GM12891 (cell line): Measurements from ENCODE around the gene UBE3B. TPM values are rescaled to one million over a fixed set of nuclear protein-coding genes. Genes with fewer than 3 reads are reported as not detected.
A peak's percentile ranks its signal among the peaks of the same experiment; 100 is the strongest.
"Not testable (repeated sequence)": the region's sequence is repeated elsewhere in the genome, so short reads cannot be mapped to it uniquely, and the experiment has no call there.

Experiments used
- DNase-seq: peaks from one replicate; pipeline ENCODE4 v3.0.0; 2011; ENCODE audit warnings: low spot score; ENCODE audit not compliant: insufficient read length
- FAIRE-seq: peaks from 2 replicates; lab custom pipeline; 2011; peaks lifted over from hg19 to GRCh38; lab: Jason Lieb, UNC
- PAX5 ChIP-seq: IDR thresholded peaks from 2 replicates; pipeline ENCODE4 v1.6.1; 2011; ENCODE audit warnings: low read length, moderate library complexity, mild to moderate bottlenecking; ENCODE audit not compliant: insufficient read depth, severe bottlenecking
- POLR2A ChIP-seq: IDR thresholded peaks from 2 replicates; pipeline ENCODE4 v1.6.1; 2011; ENCODE audit warnings: low read depth, low read length, control low read depth
- POLR2AphosphoS5 ChIP-seq: IDR thresholded peaks from 2 replicates; pipeline ENCODE4 v1.6.1; 2011; ENCODE audit warnings: low read depth, low read length, control low read depth
- POU2F2 ChIP-seq: IDR thresholded peaks from 2 replicates; pipeline ENCODE4 v1.6.1; 2011; ENCODE audit warnings: low read depth, mild to moderate bottlenecking, control low read depth, low read length, moderate library complexity
- SPI1 ChIP-seq: IDR thresholded peaks from 2 replicates; pipeline ENCODE4 v1.6.1; 2011; ENCODE audit warnings: low read depth, low read length, control low read depth
- TAF1 ChIP-seq: IDR thresholded peaks from 2 replicates; pipeline ENCODE4 v1.6.1; 2011; ENCODE audit warnings: low read depth, low read length, control low read depth
- polyA plus RNA-seq: library from polyadenylated mRNA; unstranded; fragments of >200 nt; gene quantifications from one replicate; pipeline ENCODE4 v1.2.1, GENCODE V29; 2012; ENCODE audit warnings: low read depth, missing spikeins, inconsistent platforms; ENCODE audit not compliant: missing spikeins

Gene UBE3B
- polyA plus RNA-seq = 12.9 TPM

GRCh38 chr12:109477185-109477962, at the start of gene UBE3B, which contains the start of gene KCTD10:
Gene UBE3B (plus strand): TSS chr12:109477634. CDS start chr12:109483552, 5,918 bp downstream.
Gene KCTD10 (minus strand): TSS chr12:109477300. CDS start chr12:109477262, 38 bp downstream.
- peak; percentile 93 for FAIRE-seq
- TF ChIP-seq TAF1 = peak; percentile 98
- TF ChIP-seq PAX5 = no peak
- TF ChIP-seq SPI1 = peak; percentile 17; the same call in 1 of the 2 replicates
- peak; percentile 79 for TF ChIP-seq POLR2A
- TF ChIP-seq POLR2AphosphoS5 = peak; percentile 79
- TF ChIP-seq POU2F2 = peak; percentile 34; the same call in 1 of the 2 replicates
- peak; percentile 90 for DNase-seq

- DNase-seq (peak; percentile 60), FAIRE-seq (peak; percentile 72)
- TF ChIP-seq TAF1 (no peak), POU2F2 (no peak), PAX5 (no peak), POLR2A (no peak), POLR2AphosphoS5 (no peak), SPI1 (no peak)
Observed at GRCh38 chr12:109428037-109428629, 49.3 kb upstream of the UBE3B start.

- FAIRE-seq = not testable (repeated sequence)
Observed at GRCh38 chr12:109428804-109429203, 48.6 kb upstream of the UBE3B start.

GRCh38 chr12:109430244-109430643, 47.2 kb upstream of the UBE3B start:
- DNase-seq = no peak
- no peak for FAIRE-seq
- TF ChIP-seq SPI1 (no peak), PAX5 (no peak), POLR2AphosphoS5 (no peak), POU2F2 (no peak), POLR2A (no peak), TAF1 (no peak)

More at GRCh38 chr12:109428804-109429203, 48.6 kb upstream of the UBE3B start:
- not testable (repeated sequence) for DNase-seq

GRCh38 chr12:109432431-109432830, 45.0 kb upstream of the UBE3B start:
- DNase-seq (no peak), FAIRE-seq (no peak)
- no peak for TF ChIP-seq PAX5
- TF ChIP-seq POU2F2 = no peak
- no peak for TF ChIP-seq SPI1
- TF ChIP-seq TAF1 = no peak
- no peak for TF ChIP-seq POLR2AphosphoS5
- no peak for TF ChIP-seq POLR2A

GRCh38 chr12:109432842-109433304, 44.6 kb upstream of the UBE3B start:
- DNase-seq (peak; percentile 39), FAIRE-seq (peak; percentile 80)
- no peak for TF ChIP-seq PAX5
- no peak for TF ChIP-seq POLR2A
- no peak for TF ChIP-seq TAF1
- no peak for TF ChIP-seq SPI1
- TF ChIP-seq POLR2AphosphoS5 = no peak
- no peak for TF ChIP-seq POU2F2

GRCh38 chr12:109433618-109434017, 43.8 kb upstream of the UBE3B start:
- no peak for FAIRE-seq
- no peak for TF ChIP-seq TAF1
- TF ChIP-seq PAX5 = no peak
- TF ChIP-seq POLR2A = no peak
- no peak for TF ChIP-seq POU2F2
- no peak for TF ChIP-seq POLR2AphosphoS5
- TF ChIP-seq SPI1 = no peak

GRCh38 chr12:109434582-109434981, 42.9 kb upstream of the UBE3B start:
- DNase-seq = no peak
- FAIRE-seq = no peak
- no peak for TF ChIP-seq PAX5
- no peak for TF ChIP-seq POU2F2
- TF ChIP-seq POLR2AphosphoS5 = no peak
- TF ChIP-seq TAF1 = no peak
- no peak for TF ChIP-seq SPI1
- no peak for TF ChIP-seq POLR2A

More at GRCh38 chr12:109433618-109434017, 43.8 kb upstream of the UBE3B start:
- no peak for DNase-seq

GRCh38 chr12:109435428-109436187, 41.8 kb upstream of the UBE3B start:
- TF ChIP-seq POLR2A (no peak), TAF1 (no peak), PAX5 (no peak)
- no peak for DNase-seq
- FAIRE-seq = no peak
